Lower lobe of right lung (tissue), 2 donors: ENCODE results near the gene ZNF280B. TPM values are rescaled to one million over a fixed set of nuclear protein-coding genes. Genes with fewer than 3 reads are reported as not detected.
"Not testable (repeated sequence)": the region's sequence is repeated elsewhere in the genome, so short reads cannot be mapped to it uniquely, and the experiment has no call there.

ENCODE experiments used
- ATAC-seq, 2 donors: fragments of 200-7000 bp; cut with Tn5 transposase; one replicate each; pipeline ENCODE4 v1.9.1; 2020 to 2022; ENCODE audit warnings: mild to moderate bottlenecking in 2 of 2, moderate library complexity in 2 of 2
- DNase-seq: peaks from one replicate; pipeline ENCODE4 v3.0.0-alpha.2; 2020
- H3K27ac ChIP-seq: fragments of 200-600 bp; one replicate; pipeline ENCODE4 v1.8.0; 2022
- H3K27me3 ChIP-seq: fragments of 200-600 bp; one replicate; pipeline ENCODE4 v1.8.0; 2022; ENCODE audit warnings: low read depth
- H3K36me3 ChIP-seq: fragments of 200-600 bp; one replicate; pipeline ENCODE4 v1.8.0; 2022; ENCODE audit warnings: mild to moderate bottlenecking
- H3K4me1 ChIP-seq: fragments of 200-600 bp; one replicate; pipeline ENCODE4 v1.8.0; 2022
- H3K4me3 ChIP-seq: fragments of 200-600 bp; one replicate; pipeline ENCODE4 v1.8.0; 2022; ENCODE audit warnings: mild to moderate bottlenecking
- H3K9me3 ChIP-seq: fragments of 200-600 bp; one replicate; pipeline ENCODE4 v1.8.0; 2022
- CTCF ChIP-seq: fragments of 200-600 bp; IDR thresholded peaks from one replicate; pipeline ENCODE4 v1.8.0; 2022; ENCODE audit warnings: antibody characterized with exemption, mild to moderate bottlenecking
- intact Hi-C: fragments of 100-400 bp; cut with DNase I; formaldehyde crosslinking; loops from one replicate; pipeline ENCODE4 v1.11.0; 2022
- total RNA-seq: library from RNA; stranded (reverse); fragmentation: NEBNext Ultra II Directional; extraction: Animal tissue kit (Norgen Biotek cat#: 25700); gene quantifications from one replicate; pipeline ENCODE4 v1.2.1, GENCODE V29; 2021
- donor health status: DM: no; HTN: yes; CAD: no; lungs with severe emphysema.

Gene ZNF280B
- total RNA-seq, 1 donor from 2014 or later = 0.86 TPM

GRCh38 chr22:22534604-22535415, 26.3 kb upstream of the ZNF280B start:
- Histone ChIP-seq H3K4me3 (no peak overlapping the region), H3K27ac (no peak overlapping the region), H3K4me1 (no peaks in the 10 kb centered on the region), H3K9me3 (no peaks in the 10 kb centered on the region), H3K27me3 (no peaks in the 10 kb centered on the region), H3K36me3 (no peaks in the 10 kb centered on the region)
- no peak for DNase-seq
- no peak for TF ChIP-seq CTCF
- intact Hi-C loops = no loop called here
- no peak for ATAC-seq

- H3K9me3 ChIP-seq = no peaks in the 10 kb centered on the region
- intact Hi-C loops = no loop called here
- H3K4me3 ChIP-seq = no peak overlapping the region
- H3K27me3 ChIP-seq = no peaks in the 10 kb centered on the region
- H3K36me3 ChIP-seq = no peaks in the 10 kb centered on the region
- no peaks in the 10 kb centered on the region for H3K4me1 ChIP-seq
- DNase-seq (no peak), ATAC-seq (no peak)
- no peak overlapping the region for H3K27ac ChIP-seq
- no peak for TF ChIP-seq CTCF
These were observed 25.3 kb upstream of the ZNF280B start for GRCh38 chr22:22533863-22534262.

GRCh38 chr22:22533417-22533816, 24.9 kb upstream of the ZNF280B start:
- Histone ChIP-seq H3K4me1 (no peaks in the 10 kb centered on the region), H3K9me3 (no peaks in the 10 kb centered on the region), H3K4me3 (no peak overlapping the region), H3K36me3 (no peaks in the 10 kb centered on the region), H3K27me3 (no peaks in the 10 kb centered on the region), H3K27ac (no peak overlapping the region)
- no peak for DNase-seq
- no peak for TF ChIP-seq CTCF
- no peak for ATAC-seq
- intact Hi-C loops = no loop called here

GRCh38 chr22:22532547-22533071, 24.1 kb upstream of the ZNF280B start:
- H3K9me3 ChIP-seq, H3K4me3 ChIP-seq, H3K27ac ChIP-seq, H3K27me3 ChIP-seq, H3K4me1 ChIP-seq, DNase-seq, intact Hi-C loops, H3K36me3 ChIP-seq, ATAC-seq: not testable (repeated sequence)

- Histone ChIP-seq H3K36me3 (no peaks in the 10 kb centered on the region), H3K4me1 (no peaks in the 10 kb centered on the region), H3K4me3 (no peak overlapping the region), H3K27ac (no peak overlapping the region), H3K27me3 (no peaks in the 10 kb centered on the region), H3K9me3 (no peaks in the 10 kb centered on the region)
- DNase-seq (no peak), ATAC-seq (no peak)
- no peak for TF ChIP-seq CTCF
- intact Hi-C loops = no loop called here
These were observed 23.4 kb upstream of the ZNF280B start for GRCh38 chr22:22531770-22532546.

- no peaks in the 10 kb centered on the region for H3K4me1 ChIP-seq
- no peak for DNase-seq
- H3K36me3 ChIP-seq = no peaks in the 10 kb centered on the region
- H3K9me3 ChIP-seq = no peaks in the 10 kb centered on the region
- no peak overlapping the region for H3K4me3 ChIP-seq
- intact Hi-C loops = no loop called here
- no peak overlapping the region for H3K27ac ChIP-seq
- TF ChIP-seq CTCF = no peak
- ATAC-seq = no peak
- H3K27me3 ChIP-seq = no peaks in the 10 kb centered on the region
These were observed 20.2 kb upstream of the ZNF280B start for GRCh38 chr22:22528780-22529179.
